ENCODE data around the gene LSS. TPM values are rescaled to one million over a fixed set of nuclear protein-coding genes. Genes with fewer than 3 reads are reported as not detected.
"Not testable (repeated sequence)": the region's sequence is repeated elsewhere in the genome, so short reads cannot be mapped to it uniquely, and the experiment has no call there.

The LSS gene
- total and polyA plus RNA-seq, 2 of the 8 experiments (the other 6 are each of a cell fraction or from before 2014, with no cell fraction given) = 96.1 to 123 TPM

GRCh38 chr21:46147429-46147828 lies 81.1 kb downstream of the LSS start:
- H4K5ac ChIP-seq (ENCODE audit: insufficient read length, low read depth, low read length); H3K56ac ChIP-seq (replicated peaks; ENCODE audit: insufficient read length, low read depth, low read length); H3K14ac ChIP-seq (ENCODE audit: insufficient read length); H4K8ac ChIP-seq (ENCODE audit: extremely low read depth, insufficient read depth, low read length); H2BK15ac ChIP-seq (ENCODE audit: low read length); H3K9me3 ChIP-seq (ENCODE audit: insufficient read depth in 2 of 2, low read depth in 1 of 2, low read length in 1 of 2); H3K36me3 ChIP-seq (ENCODE audit: control insufficient read depth in 2 of 4, insufficient read depth in 4 of 4, low read length in 3 of 4); H4K91ac ChIP-seq (replicated peaks; ENCODE audit: insufficient read length, low read length); H3K23me2 ChIP-seq (ENCODE audit: low read depth, low read length); H3K18ac ChIP-seq (ENCODE audit: extremely low read depth, low read length); H2AK5ac ChIP-seq (ENCODE audit: low read depth, low read length); H3K23ac ChIP-seq (ENCODE audit: insufficient read length); H3K4me2 ChIP-seq (ENCODE audit: insufficient read depth in 1 of 2, low read depth in 2 of 2, low read length in 2 of 2); H2AFZ ChIP-seq (ENCODE audit: low read length); H3K79me2 ChIP-seq (ENCODE audit: control insufficient read depth in 1 of 2, insufficient read depth in 2 of 2, low read length in 2 of 2); H3K4ac ChIP-seq (replicated peaks; ENCODE audit: insufficient read length, low read depth, low read length); H3K9ac ChIP-seq (replicated peaks in 1 of 4; ENCODE audit: extremely low read depth in 1 of 4, low read depth in 3 of 4, low read length in 3 of 4); H3K27me3 ChIP-seq (replicated peaks in 1 of 4; ENCODE audit: control insufficient read depth in 3 of 4, extremely low read depth in 1 of 4, insufficient read depth in 3 of 4, low read length in 3 of 4); H2BK20ac ChIP-seq (ENCODE audit: low read length); H2BK120ac ChIP-seq (replicated peaks; ENCODE audit: low read depth, low read length); POLR2A ChIA-PET (ENCODE audit: partially characterized antibody); H4K20me1 ChIP-seq (replicated peaks in 1 of 2; ENCODE audit: control insufficient read depth in 1 of 2, insufficient read depth in 2 of 2, low read length in 2 of 2); H3K27ac ChIP-seq (ENCODE audit: low read depth, low read length); H2BK5ac ChIP-seq (ENCODE audit: low read depth, low read length); H3K79me1 ChIP-seq (ENCODE audit: low read depth, low read length); H3K4me3 ChIP-seq (ENCODE audit: extremely low read depth in 1 of 4, insufficient read depth in 2 of 4, low read depth in 3 of 4, low read length in 4 of 4); H2BK12ac ChIP-seq (ENCODE audit: low read depth, low read length): not testable (repeated sequence)
- FAIRE-seq (peak; percentile 87), DNase-seq (ENCODE audit: low read depth in 1 of 2, low spot score in 2 of 2) (peak; percentile 58 to 83)
- H3K4me1 ChIP-seq (replicated peaks in 1 of 4; ENCODE audit: control insufficient read depth in 3 of 4, insufficient read depth in 4 of 4, low read length in 3 of 4) = peaks cover 0 to 10% (median 4%) of the 10 kb centered on the region in 4 experiments; a peak in 5 of 7 replicates
- CTCF ChIA-PET (ENCODE audit: partially characterized antibody) = interaction anchor here (0.6 to 1.6 kb wide), 11 partner anchors 10 to 207 kb away, joined by 3 to 6 read pairs (median 4); no protein-coding TSS in a partner anchor
- TF ChIP-seq TBP (IDR thresholded peaks at IDR 0.05; ENCODE audit: low read depth, low read length) (peak; percentile 67), BACH1 (IDR thresholded peaks at IDR 0.05; ENCODE audit: low read length) (0 out of 2 replicates have a peak, but pooled peaks have one; percentile 30), MAX (IDR thresholded peaks at IDR 0.05) (peak; percentile 31; the same call in 1 of the 2 replicates), HDAC2 (IDR thresholded peaks at IDR 0.05; ENCODE audit: borderline replicate concordance in 1 of 2, low read depth in 2 of 2, low read length in 2 of 2) (0 out of 4 replicates have a peak, but pooled peaks of 1 of the 2 experiments have one; percentile 9), RAD21 (IDR thresholded peaks at IDR 0.05 in 1 of 2, conservative IDR thresholded peaks at IDR 0.05 in 1 of 2; ENCODE audit: low read depth in 2 of 2, low read length in 2 of 2) (peak; percentile 75 to 81)
- TF ChIP-seq, protein P1, sequence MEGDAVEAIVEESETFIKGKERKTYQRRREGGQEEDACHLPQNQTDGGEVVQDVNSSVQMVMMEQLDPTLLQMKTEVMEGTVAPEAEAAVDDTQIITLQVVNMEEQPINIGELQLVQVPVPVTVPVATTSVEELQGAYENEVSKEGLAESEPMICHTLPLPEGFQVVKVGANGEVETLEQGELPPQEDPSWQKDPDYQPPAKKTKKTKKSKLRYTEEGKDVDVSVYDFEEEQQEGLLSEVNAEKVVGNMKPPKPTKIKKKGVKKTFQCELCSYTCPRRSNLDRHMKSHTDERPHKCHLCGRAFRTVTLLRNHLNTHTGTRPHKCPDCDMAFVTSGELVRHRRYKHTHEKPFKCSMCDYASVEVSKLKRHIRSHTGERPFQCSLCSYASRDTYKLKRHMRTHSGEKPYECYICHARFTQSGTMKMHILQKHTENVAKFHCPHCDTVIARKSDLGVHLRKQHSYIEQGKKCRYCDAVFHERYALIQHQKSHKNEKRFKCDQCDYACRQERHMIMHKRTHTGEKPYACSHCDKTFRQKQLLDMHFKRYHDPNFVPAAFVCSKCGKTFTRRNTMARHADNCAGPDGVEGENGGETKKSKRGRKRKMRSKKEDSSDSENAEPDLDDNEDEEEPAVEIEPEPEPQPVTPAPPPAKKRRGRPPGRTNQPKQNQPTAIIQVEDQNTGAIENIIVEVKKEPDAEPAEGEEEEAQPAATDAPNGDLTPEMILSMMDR (IDR thresholded peaks at IDR 0.05; ENCODE audit: control extremely low read depth in 1 of 3, insufficient read depth in 1 of 3, low read depth in 1 of 3, low read length in 3 of 3) = peak in 2 of 3 experiments; percentile 69 to 83; a peak in 3 of 4 replicates
- WGBS, 2 experiments (ENCODE audit: extremely low coverage in 1 of 2, insufficient coverage in 1 of 2, insufficient read length in 1 of 2, insufficient replicate concordance in 2 of 2, low coverage in 1 of 2, low lambda C conversion rate in 2 of 2, missing lambda C conversion rate in 1 of 2) = 80% methylated on average over 12 of the region's 12 CpGs; no CpG with 5 or more reads in 1 of the 2 experiments

Data from H1 (cell line).